Endodermal cell (in vitro differentiated cells): ENCODE data around the gene RPH3AL. TPM values are rescaled to one million over a fixed set of nuclear protein-coding genes. Genes with fewer than 3 reads are reported as not detected.

Experiments used
- DNase-seq: peaks from one replicate; pipeline ENCODE4 v3.0.0-alpha.2; 2017
- H3K27ac ChIP-seq: 2 replicates; pipeline ENCODE4 v1.5.1; 2013; ENCODE audit warnings: mild to moderate bottlenecking, low read depth, low read length, moderate library complexity
- H3K27me3 ChIP-seq: 2 replicates; pipeline ENCODE4 v1.6.1; 2013; ENCODE audit warnings: mild to moderate bottlenecking, low read length, moderate library complexity; ENCODE audit not compliant: insufficient read depth, control insufficient read depth, poor library complexity, severe bottlenecking
- H3K36me3 ChIP-seq: 2 replicates; pipeline ENCODE4 v1.7.0; 2013; ENCODE audit warnings: mild to moderate bottlenecking, low read length, moderate library complexity; ENCODE audit not compliant: control insufficient read depth, insufficient read depth
- H3K4me1 ChIP-seq: one replicate; pipeline ENCODE4 v1.7.0; 2013; ENCODE audit warnings: low read length; ENCODE audit not compliant: control insufficient read depth, insufficient read depth
- H3K4me3 ChIP-seq: 2 replicates; pipeline ENCODE4 v1.5.1; 2013; ENCODE audit warnings: mild to moderate bottlenecking, low read length, moderate library complexity
- H3K9ac ChIP-seq: 2 replicates; pipeline ENCODE4 v1.6.1; 2013; ENCODE audit warnings: mild to moderate bottlenecking, low read length, moderate library complexity; ENCODE audit not compliant: poor library complexity, severe bottlenecking; ENCODE audit errors: extremely low read depth
- H3K9me3 ChIP-seq: 2 replicates; pipeline ENCODE4 v1.6.1; 2013; ENCODE audit warnings: mild to moderate bottlenecking, low read length, moderate library complexity; ENCODE audit not compliant: control insufficient read depth
- H3K27ac Mint-ChIP-seq: 2 replicates; pipeline ENCODE4 v1.8.0; 2020; ENCODE audit warnings: mixed read lengths
- H3K27me3 Mint-ChIP-seq: 2 replicates; pipeline ENCODE4 v1.8.0; 2021; ENCODE audit warnings: mild to moderate bottlenecking, mixed read lengths; ENCODE audit not compliant: insufficient read depth
- H3K36me3 Mint-ChIP-seq: 2 replicates; pipeline ENCODE4 v1.8.0; 2020; ENCODE audit warnings: low read depth, mixed read lengths
- H3K4me1 Mint-ChIP-seq: 2 replicates; pipeline ENCODE4 v1.8.0; 2020; ENCODE audit warnings: mixed read lengths
- H3K4me3 Mint-ChIP-seq: 2 replicates; pipeline ENCODE4 v1.8.0; 2020; ENCODE audit warnings: mild to moderate bottlenecking, moderate library complexity, mixed read lengths
- H3K9me3 Mint-ChIP-seq: 2 replicates; pipeline ENCODE4 v1.8.0; 2020; ENCODE audit warnings: mild to moderate bottlenecking, mixed read lengths
- WGBS, 2 experiments: methylation state at CpG; one replicate each; pipeline versions ENCODE4 v1.1.5 to v1.1.7; 2013; ENCODE audit warnings: missing lambda C conversion rate in 2 of 2, mixed read lengths in 1 of 2; ENCODE audit not compliant: insufficient coverage in 1 of 2, insufficient read length in 1 of 2; 5-methylcytosine and 5-hydroxymethylcytosine counted together
- total RNA-seq, 2 donors: library from RNA; stranded (reverse); fragmentation: NEBNext Ultra II Directional in 1 of 2; extraction: Animal tissue kit (Norgen Biotek cat#: 25700) in 1 of 2; gene quantifications; 2 replicates in 1 of 2; 3 replicates in 1 of 2; pipeline ENCODE4 v1.2.1, GENCODE V29; 2021
- TF ChIP-seq, protein P1 (sequence below): fragments of 200-600 bp; sonication (generic); conservative IDR thresholded peaks from 2 replicates; pipeline ENCODE4 v1.5.0; 2021; ENCODE audit warnings: antibody characterized with exemption, mild to moderate bottlenecking

Gene RPH3AL
- total RNA-seq, 2 donors from 2014 or later: 14.7 to 16.9 TPM

DNA sequence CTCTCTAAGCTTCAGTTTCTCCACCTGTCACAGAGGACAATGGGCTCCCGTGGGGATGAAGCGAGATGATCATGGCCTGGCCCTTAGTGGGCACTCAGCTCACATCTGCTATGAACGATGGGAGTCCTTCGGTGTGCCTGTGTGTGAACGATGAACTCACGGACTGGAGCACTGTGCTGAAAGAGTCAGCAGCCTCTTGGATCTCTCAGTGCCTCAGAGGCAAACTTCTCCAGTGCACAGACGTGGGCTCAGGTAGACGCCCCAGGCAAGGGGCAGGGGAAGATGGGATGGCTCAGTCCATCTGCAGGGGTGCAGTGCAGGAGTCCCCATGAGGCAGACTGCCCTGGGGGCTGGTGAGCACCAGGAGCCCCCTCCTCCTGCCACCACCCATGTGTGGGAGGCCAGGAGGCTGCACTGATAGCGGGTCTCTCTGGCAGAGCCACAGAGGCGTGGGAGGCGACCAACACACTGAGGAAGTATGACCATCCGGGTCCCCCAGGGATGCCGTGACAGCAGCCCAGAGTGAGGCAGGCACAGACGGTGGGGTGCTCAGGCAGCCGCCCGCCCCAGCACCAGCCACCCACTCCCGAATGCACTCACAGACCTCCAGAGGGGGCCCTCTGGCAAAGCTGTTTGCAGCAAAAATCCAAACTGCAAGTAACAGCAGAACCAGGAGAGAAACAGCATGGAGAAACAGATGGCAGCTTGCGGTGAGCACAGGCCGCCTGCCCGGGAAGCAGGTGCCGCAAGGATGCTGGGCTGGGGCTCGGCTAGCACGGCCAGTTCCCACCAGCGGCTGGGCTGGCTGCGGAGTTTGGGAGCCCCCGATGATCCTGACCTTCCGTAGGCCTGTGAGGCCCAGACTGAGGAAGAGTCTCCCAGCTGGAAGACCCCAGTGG, 82.7 kb downstream of the RPH3AL start:
- Histone ChIP-seq H3K4me3 (no peak overlapping the region), H3K27ac (no peak overlapping the region), H3K9me3 (no peaks in the 10 kb centered on the region), H3K9ac (no peak overlapping the region), H3K4me1 (no peaks in the 10 kb centered on the region), H3K27me3 (no peaks in the 10 kb centered on the region), H3K36me3 (no peaks in the 10 kb centered on the region)
- 84 to 87% methylated on average over 20 to 27 of the region's 27 CpGs for WGBS, 2 experiments
- TF ChIP-seq, protein P1, sequence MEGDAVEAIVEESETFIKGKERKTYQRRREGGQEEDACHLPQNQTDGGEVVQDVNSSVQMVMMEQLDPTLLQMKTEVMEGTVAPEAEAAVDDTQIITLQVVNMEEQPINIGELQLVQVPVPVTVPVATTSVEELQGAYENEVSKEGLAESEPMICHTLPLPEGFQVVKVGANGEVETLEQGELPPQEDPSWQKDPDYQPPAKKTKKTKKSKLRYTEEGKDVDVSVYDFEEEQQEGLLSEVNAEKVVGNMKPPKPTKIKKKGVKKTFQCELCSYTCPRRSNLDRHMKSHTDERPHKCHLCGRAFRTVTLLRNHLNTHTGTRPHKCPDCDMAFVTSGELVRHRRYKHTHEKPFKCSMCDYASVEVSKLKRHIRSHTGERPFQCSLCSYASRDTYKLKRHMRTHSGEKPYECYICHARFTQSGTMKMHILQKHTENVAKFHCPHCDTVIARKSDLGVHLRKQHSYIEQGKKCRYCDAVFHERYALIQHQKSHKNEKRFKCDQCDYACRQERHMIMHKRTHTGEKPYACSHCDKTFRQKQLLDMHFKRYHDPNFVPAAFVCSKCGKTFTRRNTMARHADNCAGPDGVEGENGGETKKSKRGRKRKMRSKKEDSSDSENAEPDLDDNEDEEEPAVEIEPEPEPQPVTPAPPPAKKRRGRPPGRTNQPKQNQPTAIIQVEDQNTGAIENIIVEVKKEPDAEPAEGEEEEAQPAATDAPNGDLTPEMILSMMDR: no peak
- Mint-ChIP-seq H3K4me3 (no peak overlapping the region), H3K9me3 (peaks cover 4% of the 10 kb centered on the region), H3K4me1 (no peaks in the 10 kb centered on the region), H3K27ac (no peak overlapping the region), H3K36me3 (peaks cover 5% of the 10 kb centered on the region), H3K27me3 (no peaks in the 10 kb centered on the region)
- no peak for DNase-seq

DNA sequence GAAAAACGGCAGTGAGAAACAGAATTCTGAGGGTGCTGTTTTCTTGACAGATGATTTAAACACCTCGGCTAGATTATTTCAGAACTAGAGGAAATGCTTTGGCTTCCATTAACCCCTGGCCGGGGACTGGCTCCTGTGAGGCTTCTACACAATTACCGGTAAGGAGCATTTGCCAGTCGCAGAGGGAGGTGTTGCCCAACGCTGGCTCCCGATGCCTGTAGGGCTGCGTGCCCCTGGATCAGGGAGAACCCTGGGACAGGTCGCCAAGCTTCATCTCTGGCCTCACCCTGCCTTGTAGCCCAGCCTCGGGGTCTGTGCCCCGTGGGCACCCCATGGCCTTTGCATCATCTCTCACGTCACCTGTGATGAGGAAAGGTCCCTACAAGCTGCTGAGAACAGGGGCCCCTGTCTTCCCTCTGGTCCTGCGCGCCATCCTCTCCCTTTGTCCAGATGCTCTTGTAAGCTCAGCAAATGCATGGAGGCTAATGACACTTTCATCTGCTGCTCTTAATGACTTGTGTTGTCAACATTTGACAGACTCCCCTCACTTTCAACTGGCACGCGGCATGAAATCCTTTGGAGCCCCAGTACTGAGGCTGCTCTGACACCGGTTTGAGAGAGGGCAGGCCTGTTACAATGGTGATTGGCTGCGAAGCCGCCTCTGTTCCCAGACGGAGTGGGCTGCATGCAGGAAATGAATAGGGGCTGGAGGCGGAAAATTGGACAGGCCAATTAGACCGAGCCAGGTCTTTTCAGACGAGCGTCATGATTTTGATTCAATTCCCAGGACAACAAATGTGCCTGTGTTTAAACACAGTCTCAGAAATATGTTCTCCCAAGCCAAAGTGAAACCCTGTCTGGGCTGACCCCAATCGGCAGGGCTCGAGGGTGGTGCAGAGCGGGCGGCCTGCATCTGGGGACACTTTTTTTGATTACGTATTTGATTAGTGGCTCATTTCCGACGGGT, 85.6 kb downstream of the RPH3AL start:
- Histone ChIP-seq H3K27me3 (no peaks in the 10 kb centered on the region), H3K9me3 (no peaks in the 10 kb centered on the region), H3K4me3 (no peak overlapping the region), H3K36me3 (no peaks in the 10 kb centered on the region), H3K4me1 (no peaks in the 10 kb centered on the region), H3K27ac (peak overlapping the region; percentile 89), H3K9ac (no peak overlapping the region)
- Mint-ChIP-seq H3K27ac (no peak overlapping the region), H3K9me3 (peaks cover 11% of the 10 kb centered on the region), H3K4me3 (no peak overlapping the region), H3K27me3 (no peaks in the 10 kb centered on the region), H3K36me3 (peaks cover 21% of the 10 kb centered on the region), H3K4me1 (no peaks in the 10 kb centered on the region)
- TF ChIP-seq, protein P1: no peak
- 76 to 87% methylated on average over 28 to 31 of the region's 31 CpGs for WGBS, 2 experiments
- DNase-seq: peak; percentile 51

DNA sequence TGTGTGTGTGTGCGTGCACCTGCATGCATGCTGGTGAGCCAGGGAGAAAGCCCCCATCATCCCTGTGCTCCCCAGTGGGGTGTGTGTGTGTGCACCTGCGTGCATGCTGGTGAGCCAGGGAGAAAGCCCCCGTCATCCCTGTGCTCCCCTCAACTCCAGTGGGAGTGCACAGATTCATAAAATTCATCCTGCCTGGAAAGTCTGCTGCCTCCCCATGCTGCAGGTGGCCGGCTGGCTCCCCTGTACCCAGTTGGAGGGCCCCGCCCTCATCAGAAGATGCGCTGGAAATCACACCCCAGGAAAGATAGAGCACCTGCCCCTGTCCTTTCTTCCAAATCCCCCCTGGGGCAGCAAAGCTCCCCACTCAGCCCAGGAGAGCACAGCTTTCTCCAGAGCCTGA, 86.4 kb downstream of the RPH3AL start:
- Histone ChIP-seq H3K9ac (no peak overlapping the region), H3K4me3 (no peak overlapping the region), H3K36me3 (no peaks in the 10 kb centered on the region)

More for the DNA sequence above, 86.4 kb downstream of the RPH3AL start:
- Histone ChIP-seq H3K4me1 (no peaks in the 10 kb centered on the region), H3K27ac (no peak overlapping the region), H3K27me3 (no peaks in the 10 kb centered on the region), H3K9me3 (no peaks in the 10 kb centered on the region)
- no peak overlapping the region for H3K27ac Mint-ChIP-seq
- no peak overlapping the region for H3K4me3 Mint-ChIP-seq
- TF ChIP-seq, protein P1: no peak
- peaks cover 26% of the 10 kb centered on the region for H3K36me3 Mint-ChIP-seq
- 72 to 80% methylated on average over 1 to 6 of the region's 6 CpGs for WGBS, 2 experiments
- peaks cover 18% of the 10 kb centered on the region for H3K9me3 Mint-ChIP-seq
- H3K4me1 Mint-ChIP-seq: no peaks in the 10 kb centered on the region
- peaks cover 3% of the 10 kb centered on the region for H3K27me3 Mint-ChIP-seq
- peak; percentile 54 for DNase-seq
